ENCODE data around the gene XAF1.

DNA sequence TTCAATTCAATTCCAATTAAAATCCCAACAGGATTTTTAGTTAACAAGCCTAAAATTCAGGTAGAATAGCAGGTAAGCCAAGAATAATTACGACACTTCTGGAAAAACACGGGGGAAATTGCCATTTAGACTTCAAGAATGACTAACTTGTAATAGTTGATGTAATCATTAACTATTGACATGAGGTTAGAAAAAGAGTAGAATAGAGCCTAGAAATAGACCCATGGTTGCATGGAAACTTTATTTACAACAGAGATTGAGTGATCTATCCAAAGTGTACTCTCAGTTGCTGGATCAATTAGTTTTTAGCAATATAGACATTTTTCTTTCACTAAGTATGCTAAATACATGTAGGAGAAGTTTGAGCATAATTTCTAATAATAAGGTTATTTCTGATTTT lies 39.1 kb upstream of the XAF1 start:
- TF ChIP-seq, protein P1, sequence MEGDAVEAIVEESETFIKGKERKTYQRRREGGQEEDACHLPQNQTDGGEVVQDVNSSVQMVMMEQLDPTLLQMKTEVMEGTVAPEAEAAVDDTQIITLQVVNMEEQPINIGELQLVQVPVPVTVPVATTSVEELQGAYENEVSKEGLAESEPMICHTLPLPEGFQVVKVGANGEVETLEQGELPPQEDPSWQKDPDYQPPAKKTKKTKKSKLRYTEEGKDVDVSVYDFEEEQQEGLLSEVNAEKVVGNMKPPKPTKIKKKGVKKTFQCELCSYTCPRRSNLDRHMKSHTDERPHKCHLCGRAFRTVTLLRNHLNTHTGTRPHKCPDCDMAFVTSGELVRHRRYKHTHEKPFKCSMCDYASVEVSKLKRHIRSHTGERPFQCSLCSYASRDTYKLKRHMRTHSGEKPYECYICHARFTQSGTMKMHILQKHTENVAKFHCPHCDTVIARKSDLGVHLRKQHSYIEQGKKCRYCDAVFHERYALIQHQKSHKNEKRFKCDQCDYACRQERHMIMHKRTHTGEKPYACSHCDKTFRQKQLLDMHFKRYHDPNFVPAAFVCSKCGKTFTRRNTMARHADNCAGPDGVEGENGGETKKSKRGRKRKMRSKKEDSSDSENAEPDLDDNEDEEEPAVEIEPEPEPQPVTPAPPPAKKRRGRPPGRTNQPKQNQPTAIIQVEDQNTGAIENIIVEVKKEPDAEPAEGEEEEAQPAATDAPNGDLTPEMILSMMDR (IDR thresholded peaks at IDR 0.05) = no peak
- TF ChIP-seq POLR2A (IDR thresholded peaks at IDR 0.05) = no peak

Data from lower leg skin (tissue), 3 donors.